HL-60 (cell line): ENCODE data around the gene SVIL.

Experiments
- POLR2AphosphoS5 ChIP-seq: IDR thresholded peaks from 2 replicates; pipeline ENCODE4 v1.6.1; 2012; ENCODE audit warnings: low read depth
- TF ChIP-seq, protein P1 (sequence below): IDR thresholded peaks from one replicate; pipeline ENCODE4 v1.5.1; 2011; ENCODE audit warnings: low read length, control low read depth, inconsistent platforms; ENCODE audit not compliant: insufficient read depth
- TF ChIP-seq, protein P2 (sequence below): IDR thresholded peaks from 2 replicates; pipeline ENCODE4 v1.6.1; 2012; ENCODE audit warnings: low read depth; ENCODE audit not compliant: insufficient replicate concordance

DNA sequence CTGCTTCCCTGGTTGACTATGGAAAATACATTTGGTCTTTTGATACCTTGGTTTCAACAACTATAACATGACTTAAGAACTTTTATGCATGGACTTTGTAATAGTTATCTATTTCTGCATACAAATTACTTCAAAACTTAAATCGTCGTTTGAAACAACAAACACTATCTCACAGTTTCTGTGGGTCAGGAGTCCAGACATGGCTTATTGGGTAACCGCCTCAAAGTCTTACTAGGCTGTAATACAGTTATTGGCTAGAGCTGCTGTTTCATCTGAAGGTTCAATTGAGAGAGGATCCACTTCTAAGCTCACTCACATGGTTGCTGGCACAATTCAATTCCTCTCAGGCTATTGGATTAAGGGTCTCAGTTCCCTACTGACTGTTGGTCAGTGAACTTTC lies 210.8 kb downstream of the SVIL start:
- TF ChIP-seq, protein P1, sequence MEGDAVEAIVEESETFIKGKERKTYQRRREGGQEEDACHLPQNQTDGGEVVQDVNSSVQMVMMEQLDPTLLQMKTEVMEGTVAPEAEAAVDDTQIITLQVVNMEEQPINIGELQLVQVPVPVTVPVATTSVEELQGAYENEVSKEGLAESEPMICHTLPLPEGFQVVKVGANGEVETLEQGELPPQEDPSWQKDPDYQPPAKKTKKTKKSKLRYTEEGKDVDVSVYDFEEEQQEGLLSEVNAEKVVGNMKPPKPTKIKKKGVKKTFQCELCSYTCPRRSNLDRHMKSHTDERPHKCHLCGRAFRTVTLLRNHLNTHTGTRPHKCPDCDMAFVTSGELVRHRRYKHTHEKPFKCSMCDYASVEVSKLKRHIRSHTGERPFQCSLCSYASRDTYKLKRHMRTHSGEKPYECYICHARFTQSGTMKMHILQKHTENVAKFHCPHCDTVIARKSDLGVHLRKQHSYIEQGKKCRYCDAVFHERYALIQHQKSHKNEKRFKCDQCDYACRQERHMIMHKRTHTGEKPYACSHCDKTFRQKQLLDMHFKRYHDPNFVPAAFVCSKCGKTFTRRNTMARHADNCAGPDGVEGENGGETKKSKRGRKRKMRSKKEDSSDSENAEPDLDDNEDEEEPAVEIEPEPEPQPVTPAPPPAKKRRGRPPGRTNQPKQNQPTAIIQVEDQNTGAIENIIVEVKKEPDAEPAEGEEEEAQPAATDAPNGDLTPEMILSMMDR, result no peak
- no peak for TF ChIP-seq POLR2AphosphoS5
- TF ChIP-seq, protein P2, sequence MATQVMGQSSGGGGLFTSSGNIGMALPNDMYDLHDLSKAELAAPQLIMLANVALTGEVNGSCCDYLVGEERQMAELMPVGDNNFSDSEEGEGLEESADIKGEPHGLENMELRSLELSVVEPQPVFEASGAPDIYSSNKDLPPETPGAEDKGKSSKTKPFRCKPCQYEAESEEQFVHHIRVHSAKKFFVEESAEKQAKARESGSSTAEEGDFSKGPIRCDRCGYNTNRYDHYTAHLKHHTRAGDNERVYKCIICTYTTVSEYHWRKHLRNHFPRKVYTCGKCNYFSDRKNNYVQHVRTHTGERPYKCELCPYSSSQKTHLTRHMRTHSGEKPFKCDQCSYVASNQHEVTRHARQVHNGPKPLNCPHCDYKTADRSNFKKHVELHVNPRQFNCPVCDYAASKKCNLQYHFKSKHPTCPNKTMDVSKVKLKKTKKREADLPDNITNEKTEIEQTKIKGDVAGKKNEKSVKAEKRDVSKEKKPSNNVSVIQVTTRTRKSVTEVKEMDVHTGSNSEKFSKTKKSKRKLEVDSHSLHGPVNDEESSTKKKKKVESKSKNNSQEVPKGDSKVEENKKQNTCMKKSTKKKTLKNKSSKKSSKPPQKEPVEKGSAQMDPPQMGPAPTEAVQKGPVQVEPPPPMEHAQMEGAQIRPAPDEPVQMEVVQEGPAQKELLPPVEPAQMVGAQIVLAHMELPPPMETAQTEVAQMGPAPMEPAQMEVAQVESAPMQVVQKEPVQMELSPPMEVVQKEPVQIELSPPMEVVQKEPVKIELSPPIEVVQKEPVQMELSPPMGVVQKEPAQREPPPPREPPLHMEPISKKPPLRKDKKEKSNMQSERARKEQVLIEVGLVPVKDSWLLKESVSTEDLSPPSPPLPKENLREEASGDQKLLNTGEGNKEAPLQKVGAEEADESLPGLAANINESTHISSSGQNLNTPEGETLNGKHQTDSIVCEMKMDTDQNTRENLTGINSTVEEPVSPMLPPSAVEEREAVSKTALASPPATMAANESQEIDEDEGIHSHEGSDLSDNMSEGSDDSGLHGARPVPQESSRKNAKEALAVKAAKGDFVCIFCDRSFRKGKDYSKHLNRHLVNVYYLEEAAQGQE, result no peak
